Skeletal muscle tissue (tissue), 4 donors: ENCODE results near the gene RASAL1. TPM values are rescaled to one million over a fixed set of nuclear protein-coding genes. Genes with fewer than 3 reads are reported as not detected.

Source experiments
- H3K27ac ChIP-seq: one replicate; pipeline ENCODE4 v1.7.0; 2013; ENCODE audit warnings: mild to moderate bottlenecking, low read depth, low read length, inconsistent platforms
- H3K27me3 ChIP-seq, 3 donors: one replicate each; pipeline ENCODE4 v1.7.0; 2013; ENCODE audit warnings: low read length in 3 of 3; ENCODE audit not compliant: control insufficient read depth in 3 of 3, insufficient read depth in 3 of 3
- H3K36me3 ChIP-seq, 3 donors: one replicate each; pipeline ENCODE4 v1.7.0; 2013; ENCODE audit warnings: low read length in 3 of 3; ENCODE audit not compliant: control insufficient read depth in 3 of 3, insufficient read depth in 3 of 3
- H3K4me1 ChIP-seq, 3 donors: one replicate each; pipeline ENCODE4 v1.7.0; 2013; ENCODE audit warnings: low read length in 3 of 3, mild to moderate bottlenecking in 3 of 3; ENCODE audit not compliant: control insufficient read depth in 3 of 3, insufficient read depth in 3 of 3
- H3K4me3 ChIP-seq, 3 donors: one replicate each; pipeline ENCODE4 v1.7.0; 2013; ENCODE audit warnings: low read length in 3 of 3
- H3K9ac ChIP-seq, 3 donors: one replicate each; pipeline ENCODE4 v1.7.0; 2013; ENCODE audit warnings: low read length in 3 of 3, mild to moderate bottlenecking in 3 of 3, moderate library complexity in 2 of 3, low read depth in 1 of 3
- H3K9me3 ChIP-seq, 3 donors: one replicate each; pipeline ENCODE4 v1.7.0; 2013; ENCODE audit warnings: low read length in 3 of 3; ENCODE audit not compliant: control insufficient read depth in 3 of 3
- total RNA-seq: library from RNA; depleted of rRNA; stranded (reverse); fragments of >200 nt; gene quantifications from one replicate; pipeline ENCODE4 v1.2.3, GENCODE V29; 2014
- donor health status: Osteomylitis.

Gene RASAL1, protein sequence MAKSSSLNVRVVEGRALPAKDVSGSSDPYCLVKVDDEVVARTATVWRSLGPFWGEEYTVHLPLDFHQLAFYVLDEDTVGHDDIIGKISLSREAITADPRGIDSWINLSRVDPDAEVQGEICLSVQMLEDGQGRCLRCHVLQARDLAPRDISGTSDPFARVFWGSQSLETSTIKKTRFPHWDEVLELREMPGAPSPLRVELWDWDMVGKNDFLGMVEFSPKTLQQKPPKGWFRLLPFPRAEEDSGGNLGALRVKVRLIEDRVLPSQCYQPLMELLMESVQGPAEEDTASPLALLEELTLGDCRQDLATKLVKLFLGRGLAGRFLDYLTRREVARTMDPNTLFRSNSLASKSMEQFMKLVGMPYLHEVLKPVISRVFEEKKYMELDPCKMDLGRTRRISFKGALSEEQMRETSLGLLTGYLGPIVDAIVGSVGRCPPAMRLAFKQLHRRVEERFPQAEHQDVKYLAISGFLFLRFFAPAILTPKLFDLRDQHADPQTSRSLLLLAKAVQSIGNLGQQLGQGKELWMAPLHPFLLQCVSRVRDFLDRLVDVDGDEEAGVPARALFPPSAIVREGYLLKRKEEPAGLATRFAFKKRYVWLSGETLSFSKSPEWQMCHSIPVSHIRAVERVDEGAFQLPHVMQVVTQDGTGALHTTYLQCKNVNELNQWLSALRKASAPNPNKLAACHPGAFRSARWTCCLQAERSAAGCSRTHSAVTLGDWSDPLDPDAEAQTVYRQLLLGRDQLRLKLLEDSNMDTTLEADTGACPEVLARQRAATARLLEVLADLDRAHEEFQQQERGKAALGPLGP
- not detected for total RNA-seq

DNA sequence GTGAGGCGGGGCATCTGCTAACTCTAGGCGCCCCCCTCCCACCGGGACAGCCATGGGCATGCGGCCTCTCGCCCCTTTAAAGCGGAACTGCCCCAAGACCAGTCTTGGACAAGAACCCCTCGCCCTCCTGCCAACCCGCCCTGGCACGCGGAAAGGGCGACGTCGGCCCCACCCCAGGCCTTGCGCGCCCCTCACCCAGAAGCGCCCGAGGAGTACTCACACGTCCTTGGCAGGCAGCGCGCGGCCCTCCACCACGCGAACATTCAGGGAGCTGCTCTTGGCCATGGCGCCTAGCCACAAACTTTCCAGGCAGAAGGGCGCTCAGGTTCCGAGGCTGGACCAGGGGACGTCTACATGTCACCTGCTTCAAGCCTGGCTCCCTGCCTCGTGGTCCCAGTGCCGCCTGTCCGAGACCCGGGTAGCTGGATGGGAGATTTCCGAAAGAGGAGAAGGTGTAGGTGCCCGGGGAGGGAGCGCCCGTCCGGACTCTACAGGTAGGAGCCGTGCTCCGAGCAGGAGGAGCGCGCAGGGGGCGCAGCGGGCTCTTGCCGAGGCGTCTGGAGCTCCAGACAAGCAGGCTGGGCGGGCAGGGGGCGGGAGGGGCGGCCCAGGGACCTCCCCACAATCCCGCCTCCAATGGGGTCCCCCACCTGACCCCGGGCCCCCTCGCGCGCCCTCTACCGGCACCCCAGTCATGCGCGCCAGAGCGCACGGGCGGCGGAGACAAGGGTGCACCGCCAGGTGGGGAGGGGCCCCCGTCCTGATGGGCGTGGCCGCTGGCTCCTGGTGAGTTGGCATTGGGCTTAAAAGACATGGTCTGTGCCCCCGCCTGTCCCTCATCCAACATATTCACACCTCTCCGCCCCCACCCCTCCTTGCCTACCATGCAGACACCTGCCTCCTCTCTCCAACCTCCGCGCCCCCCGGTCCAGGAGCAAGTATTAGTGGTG is at the start of gene RASAL1:
RASAL1 (minus strand) TSS at position 584 of the 950 bp plus-strand sequence; CDS start at position 285, 299 bp downstream.
- Histone ChIP-seq H3K9me3 (no peaks in the 10 kb centered on the region), H3K27ac (no peak within 1 kb of the TSS), H3K36me3 (no peaks in the 10 kb centered on the region), H3K27me3 (peaks cover 21 to 44% (median 31%) of the 10 kb centered on the region in 3 donors), H3K9ac (no peak within 1 kb of the TSS), H3K4me3 (no peak within 1 kb of the TSS), H3K4me1 (peaks cover 0 to 3% (median 0%) of the 10 kb centered on the region in 3 donors)

DNA sequence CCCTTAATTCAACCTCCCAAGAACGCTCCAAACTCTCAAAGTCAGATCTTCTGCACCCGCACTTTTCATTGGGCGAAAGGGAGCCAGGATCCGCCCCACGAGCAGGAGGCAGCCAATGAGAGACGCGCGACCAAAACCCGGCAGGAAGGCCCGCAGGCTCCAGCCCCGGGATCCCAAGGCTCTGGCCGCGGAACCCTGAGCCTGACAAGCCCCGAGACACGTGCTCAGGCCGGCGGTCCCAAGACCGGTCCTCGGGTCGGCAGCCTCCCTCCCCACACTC is 49.3 kb upstream of the RASAL1 start:
- peak overlapping the region; percentile 88 to 97 (median 96) for H3K9ac ChIP-seq
- peak overlapping the region; percentile 89 for H3K27ac ChIP-seq
- H3K4me1 ChIP-seq: peaks cover 19 to 38% (median 23%) of the 10 kb centered on the region in 3 donors
- peak overlapping the region; percentile 86 to 93 (median 92) for H3K4me3 ChIP-seq
- H3K27me3 ChIP-seq: no peaks in the 10 kb centered on the region
- H3K9me3 ChIP-seq: no peaks in the 10 kb centered on the region
- H3K36me3 ChIP-seq: peaks cover 15 to 24% (median 22%) of the 10 kb centered on the region in 3 donors

DNA sequence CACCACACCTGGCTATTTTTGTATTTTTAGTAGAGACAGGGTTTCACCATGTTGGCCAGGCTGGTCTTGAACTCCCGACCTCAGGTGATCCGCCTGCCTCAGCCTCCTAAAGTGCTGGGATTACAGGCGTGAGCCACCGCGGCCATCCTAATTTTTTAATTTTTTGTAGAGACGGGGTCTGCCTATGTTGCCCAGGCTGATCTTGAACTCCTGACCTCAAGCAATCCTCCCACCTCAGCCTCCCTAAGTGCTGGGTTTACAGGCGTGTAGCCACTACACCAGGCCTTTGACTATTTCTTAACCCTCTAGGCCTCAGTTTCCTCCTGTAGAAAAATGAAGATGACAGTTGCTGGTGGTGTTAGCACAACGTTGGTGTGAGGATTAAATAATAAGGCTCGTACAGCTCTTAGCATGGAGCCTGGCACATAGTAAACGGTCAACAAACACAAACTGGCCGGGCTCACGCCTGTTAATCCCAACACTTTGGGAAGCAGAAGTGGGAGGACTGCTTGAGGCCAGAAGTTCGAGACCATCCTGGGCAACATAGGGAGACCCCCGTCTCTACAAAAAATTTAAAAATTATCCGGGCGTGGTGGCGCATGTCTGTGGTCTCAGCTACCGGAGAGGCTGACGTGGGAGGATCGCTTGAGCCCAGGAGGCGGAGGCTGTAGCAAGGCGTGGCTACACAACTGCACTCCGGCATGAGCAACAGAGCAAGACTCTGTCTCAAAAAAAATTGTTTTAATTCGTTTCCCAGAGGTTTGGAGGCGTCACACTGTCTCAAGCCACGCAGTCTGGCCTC is 48.7 kb upstream of the RASAL1 start:
- Histone ChIP-seq H3K9ac (peak overlapping the region; percentile 88 to 97 (median 96)), H3K36me3 (peaks cover 21 to 27% (median 24%) of the 10 kb centered on the region in 3 donors), H3K27ac (peak overlapping the region; percentile 89), H3K9me3 (no peaks in the 10 kb centered on the region), H3K4me3 (peak overlapping the region; percentile 86 to 93 (median 92)), H3K27me3 (no peaks in the 10 kb centered on the region), H3K4me1 (peaks cover 19 to 38% (median 23%) of the 10 kb centered on the region in 3 donors)

DNA sequence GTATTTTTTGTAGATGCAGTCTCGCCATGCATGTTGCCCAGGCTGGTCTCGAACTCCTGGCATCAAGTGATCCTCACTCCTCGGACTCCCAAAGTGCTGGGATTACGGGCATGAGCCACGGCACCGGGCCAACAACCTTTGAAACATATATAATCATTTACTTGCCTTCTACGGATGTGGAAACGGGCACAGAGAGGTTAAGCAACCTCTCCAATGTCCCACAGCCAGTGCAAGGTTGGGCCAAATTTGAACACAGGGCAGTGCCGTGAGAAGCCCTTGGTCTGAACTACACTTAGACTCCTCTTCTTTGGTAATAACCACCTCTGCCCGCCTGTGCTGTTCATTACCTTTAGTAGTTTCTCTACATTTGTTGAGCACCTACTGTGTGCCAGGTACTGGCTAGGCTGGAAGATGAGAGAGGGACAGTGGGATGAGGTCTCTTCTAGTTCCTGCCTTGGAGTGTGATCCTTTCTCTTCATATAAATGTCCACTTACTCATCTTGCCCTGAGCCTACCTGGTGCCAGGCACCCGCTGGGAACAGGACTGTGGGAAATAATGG is 47.5 kb upstream of the RASAL1 start:
- Histone ChIP-seq H3K4me1 (peaks cover 19 to 38% (median 23%) of the 10 kb centered on the region in 3 donors), H3K27ac (no peak overlapping the region), H3K4me3 (no peak overlapping the region), H3K36me3 (peaks cover 32 to 36% (median 33%) of the 10 kb centered on the region in 3 donors), H3K9ac (no peak overlapping the region), H3K9me3 (no peaks in the 10 kb centered on the region), H3K27me3 (no peaks in the 10 kb centered on the region)

DNA sequence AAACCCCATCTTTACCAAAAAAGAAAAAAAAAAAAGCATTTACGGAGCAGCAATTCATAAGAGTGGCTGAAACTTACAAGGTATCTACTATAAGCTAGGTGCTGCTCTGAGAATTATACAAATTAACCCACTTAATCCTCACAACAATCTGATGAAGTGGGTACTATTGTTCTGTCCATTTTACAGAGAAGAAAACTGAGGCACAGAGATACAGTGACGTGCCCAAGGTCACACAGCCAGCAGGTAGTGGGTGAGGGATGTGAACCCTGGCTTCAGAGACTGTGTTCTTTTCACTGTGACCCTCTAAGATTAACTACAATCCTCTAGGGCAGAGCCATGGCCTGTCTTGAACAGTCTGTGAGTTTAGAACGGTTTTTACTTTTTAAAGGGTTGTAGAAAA is 46.4 kb upstream of the RASAL1 start:
- H3K9me3 ChIP-seq: peaks cover 0 to 4% (median 0%) of the 10 kb centered on the region in 3 donors
- H3K27ac ChIP-seq: no peak overlapping the region
- H3K27me3 ChIP-seq: no peaks in the 10 kb centered on the region
- H3K9ac ChIP-seq: no peak overlapping the region
- H3K4me1 ChIP-seq: peaks cover 14 to 34% (median 17%) of the 10 kb centered on the region in 3 donors
- H3K4me3 ChIP-seq: no peak overlapping the region
- H3K36me3 ChIP-seq: peaks cover 42 to 45% (median 43%) of the 10 kb centered on the region in 3 donors

DNA sequence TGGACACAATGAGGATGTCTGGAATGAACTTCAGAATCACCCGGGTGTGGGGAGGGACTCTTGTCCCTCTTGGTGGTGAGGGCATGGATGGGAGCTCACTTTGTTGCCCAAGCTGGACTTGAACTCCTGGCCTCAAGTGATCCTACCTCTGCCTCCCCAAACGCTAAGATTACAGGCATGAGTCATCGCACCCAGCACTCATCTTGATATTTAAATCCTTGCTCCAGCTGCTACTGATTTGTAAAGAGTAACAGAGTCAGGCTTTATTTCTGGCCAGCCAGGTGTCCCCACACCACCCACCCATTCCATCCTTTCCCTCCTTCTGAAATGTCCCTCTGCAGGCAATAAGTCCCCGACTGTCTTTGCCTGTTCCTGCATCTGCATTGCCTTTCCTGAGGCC is 44.8 kb upstream of the RASAL1 start:
- H3K36me3 ChIP-seq: peaks cover 45 to 53% (median 48%) of the 10 kb centered on the region in 3 donors

DNA sequence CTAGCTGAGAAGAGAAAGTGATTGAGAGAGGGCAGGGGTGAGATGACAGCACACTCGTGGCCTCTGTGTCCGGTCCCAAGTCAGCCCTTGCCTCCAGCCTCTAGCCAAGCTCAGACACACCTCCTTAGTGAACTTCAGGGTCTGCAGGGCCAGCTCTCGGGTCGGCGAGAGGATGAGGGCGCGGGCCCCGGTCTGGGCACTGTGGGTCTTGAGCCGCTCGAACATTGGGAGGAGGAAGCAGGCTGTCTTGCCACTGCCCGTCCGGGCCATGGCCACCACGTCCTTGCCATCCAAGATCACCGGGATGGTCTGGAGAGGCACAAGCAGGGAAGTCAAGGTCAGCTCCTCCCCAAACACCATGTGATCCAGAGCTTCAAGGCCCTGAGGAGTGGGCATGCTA is 43.5 kb upstream of the RASAL1 start:
- Histone ChIP-seq H3K27ac (no peak overlapping the region), H3K36me3 (peaks cover 51 to 57% (median 55%) of the 10 kb centered on the region in 3 donors), H3K9me3 (peaks cover 0 to 4% (median 0%) of the 10 kb centered on the region in 3 donors), H3K4me1 (peaks cover 0 to 18% (median 0%) of the 10 kb centered on the region in 3 donors), H3K4me3 (no peak overlapping the region), H3K27me3 (no peaks in the 10 kb centered on the region), H3K9ac (no peak overlapping the region)

More for the DNA sequence above, 44.8 kb upstream of the RASAL1 start:
- Histone ChIP-seq H3K9me3 (peaks cover 0 to 4% (median 0%) of the 10 kb centered on the region in 3 donors), H3K27me3 (no peaks in the 10 kb centered on the region), H3K27ac (no peak overlapping the region), H3K4me1 (peaks cover 5 to 23% (median 5%) of the 10 kb centered on the region in 3 donors), H3K9ac (no peak overlapping the region), H3K4me3 (no peak overlapping the region)

DNA sequence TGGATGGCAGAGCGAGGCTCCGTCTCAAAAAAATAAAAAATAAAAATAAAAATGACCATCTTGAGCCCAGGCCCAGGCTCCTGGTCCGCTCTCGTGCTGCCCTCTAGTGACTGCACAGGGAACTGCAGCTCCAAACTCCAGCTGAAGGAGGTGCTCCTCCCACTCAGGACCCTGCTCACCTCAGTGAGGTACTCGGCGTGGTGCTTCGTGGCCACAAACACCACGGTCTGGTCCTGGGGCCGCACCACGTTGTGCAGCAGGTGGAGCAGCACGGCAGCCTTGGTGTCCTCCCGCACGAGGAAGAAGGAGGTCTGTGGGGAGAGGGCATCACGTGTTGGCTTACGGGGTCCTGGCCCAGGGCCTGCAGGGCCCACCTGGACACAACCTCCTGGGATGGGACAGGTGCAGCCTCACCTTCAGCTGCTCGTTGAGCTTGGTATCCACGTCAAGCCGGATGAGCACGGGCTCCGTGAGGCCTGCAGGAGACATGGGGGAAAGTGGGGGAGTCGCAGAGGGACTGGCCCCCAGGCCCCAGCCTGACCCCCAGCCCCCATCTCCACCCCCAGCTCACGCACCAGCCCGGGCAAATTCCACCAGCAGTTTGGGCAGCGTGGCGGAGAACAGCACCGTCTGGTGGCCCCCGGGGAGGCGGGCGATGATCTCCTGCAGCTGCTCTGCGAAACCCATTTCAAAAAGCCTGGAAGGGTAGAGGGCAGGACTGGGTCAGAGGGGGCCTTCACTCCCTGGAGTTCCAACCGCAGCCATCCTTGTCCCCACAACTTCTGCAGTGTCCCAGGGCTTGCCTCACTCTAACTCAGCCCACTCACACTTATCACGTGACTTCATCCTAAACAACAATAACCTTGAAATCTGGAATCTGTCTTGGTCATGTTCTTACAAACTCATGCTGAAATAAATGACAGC is 39.2 kb upstream of the RASAL1 start:
- H3K4me1 ChIP-seq: no peaks in the 10 kb centered on the region
- H3K9ac ChIP-seq: no peak overlapping the region
- peaks cover 79 to 83% (median 80%) of the 10 kb centered on the region in 3 donors for H3K36me3 ChIP-seq
- H3K27me3 ChIP-seq: no peaks in the 10 kb centered on the region
- no peak overlapping the region for H3K27ac ChIP-seq
- no peak overlapping the region for H3K4me3 ChIP-seq
- H3K9me3 ChIP-seq: peaks cover 0 to 4% (median 0%) of the 10 kb centered on the region in 3 donors
